C1 segment of cervical spinal cord (tissue), 14 donors: Measurements from ENCODE around the gene VGLL3.
"Not testable (repeated sequence)": the region's sequence is repeated elsewhere in the genome, so short reads cannot be mapped to it uniquely, and the experiment has no call there.

Experiments
- DNase-seq, 14 donors: peaks; one replicate each; lab custom pipeline; 2025; lab: John Stamatoyannopoulos, UW

Gene VGLL3

GRCh38 chr3:86989611-86990010 is 1.3 kb downstream of the VGLL3 start:
- DNase-seq = no peak

- no peak for DNase-seq
These were observed 1.9 kb downstream of the VGLL3 start for GRCh38 chr3:86989006-86989405.

GRCh38 chr3:86988235-86988634 is 2.7 kb downstream of the VGLL3 start:
- no peak for DNase-seq

GRCh38 chr3:86987421-86987715 is 3.6 kb downstream of the VGLL3 start:
- no peak for DNase-seq

- DNase-seq = no peak
These were observed 4.1 kb downstream of the VGLL3 start for GRCh38 chr3:86986671-86987420.

GRCh38 chr3:86985181-86985826 is 5.6 kb downstream of the VGLL3 start:
- DNase-seq = no peak

GRCh38 chr3:86984271-86984670 is 6.7 kb downstream of the VGLL3 start:
- no peak for DNase-seq

GRCh38 chr3:86982883-86983282 is 8.1 kb downstream of the VGLL3 start:
- DNase-seq = no peak

- DNase-seq = no peak
These were observed 12.8 kb downstream of the VGLL3 start for GRCh38 chr3:86978111-86978551.

GRCh38 chr3:86976219-86976618 is 14.7 kb downstream of the VGLL3 start:
- DNase-seq = no peak

- DNase-seq = not testable (repeated sequence)
These were observed 16.8 kb downstream of the VGLL3 start for GRCh38 chr3:86974177-86974576.

- DNase-seq = no peak
These were observed 17.5 kb downstream of the VGLL3 start for GRCh38 chr3:86973440-86973839.

GRCh38 chr3:86969500-86970189 is 21.3 kb downstream of the VGLL3 start:
- DNase-seq = no peak

- no peak for DNase-seq
These were observed 22.6 kb downstream of the VGLL3 start for GRCh38 chr3:86968244-86968932.

- DNase-seq = no peak
These were observed 23.9 kb downstream of the VGLL3 start for GRCh38 chr3:86967062-86967461.

- no peak for DNase-seq
These were observed 25.8 kb downstream of the VGLL3 start for GRCh38 chr3:86965166-86965565.

- DNase-seq = no peak
These were observed 27.3 kb downstream of the VGLL3 start for GRCh38 chr3:86963611-86964010.

GRCh38 chr3:86961297-86961696 is 29.7 kb downstream of the VGLL3 start:
- DNase-seq = no peak

GRCh38 chr3:86960550-86960949 is 30.4 kb downstream of the VGLL3 start:
- DNase-seq = no peak

- no peak for DNase-seq
These were observed 32.4 kb downstream of the VGLL3 start for GRCh38 chr3:86958534-86958933.

- no peak for DNase-seq
These were observed 36.2 kb downstream of the VGLL3 start for GRCh38 chr3:86954747-86955146.

GRCh38 chr3:86954226-86954625 is 36.7 kb downstream of the VGLL3 start:
- DNase-seq = no peak
